Amygdala (tissue), 56 donors: ENCODE results near the gene WWP2.
A peak's percentile ranks its signal among the peaks of the same experiment; 100 is the strongest.
"Not testable (repeated sequence)": the region's sequence is repeated elsewhere in the genome, so short reads cannot be mapped to it uniquely, and the experiment has no call there.

Source experiments
- DNase-seq, 56 donors: peaks; one replicate each; lab custom pipeline; 2025; lab: John Stamatoyannopoulos, UW

WWP2 gene

GRCh38 chr16:69936751-69937211 lies 174.6 kb downstream of the WWP2 start:
- no peak for DNase-seq

DNA sequence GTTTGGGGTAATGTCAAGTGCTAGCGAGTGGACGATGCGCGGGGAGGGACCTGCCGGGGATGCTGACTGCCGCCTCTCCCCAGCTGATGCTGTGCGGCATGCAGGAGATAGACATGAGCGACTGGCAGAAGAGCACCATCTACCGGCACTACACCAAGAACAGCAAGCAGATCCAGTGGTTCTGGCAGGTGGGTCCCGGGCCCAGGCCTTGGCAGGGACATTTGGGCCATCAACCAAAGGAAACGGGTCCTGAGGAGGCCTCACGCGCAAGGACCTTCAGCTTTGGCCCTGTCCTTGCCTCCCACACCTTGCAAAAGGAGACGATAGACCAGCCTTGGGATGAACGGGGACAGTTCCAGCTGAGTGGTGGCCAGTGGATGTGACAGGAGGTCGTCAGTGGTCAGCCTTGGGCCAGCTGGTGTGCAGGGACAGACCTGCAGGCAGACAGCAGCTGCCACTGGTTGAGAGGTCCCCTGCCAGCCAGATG lies 175.4 kb downstream of the WWP2 start:
- peak in 41 of 56 donors; percentile 15 to 76 (median 40) for DNase-seq

GRCh38 chr16:69938981-69939820 lies 177.1 kb downstream of the WWP2 start:
- no peak for DNase-seq

DNA sequence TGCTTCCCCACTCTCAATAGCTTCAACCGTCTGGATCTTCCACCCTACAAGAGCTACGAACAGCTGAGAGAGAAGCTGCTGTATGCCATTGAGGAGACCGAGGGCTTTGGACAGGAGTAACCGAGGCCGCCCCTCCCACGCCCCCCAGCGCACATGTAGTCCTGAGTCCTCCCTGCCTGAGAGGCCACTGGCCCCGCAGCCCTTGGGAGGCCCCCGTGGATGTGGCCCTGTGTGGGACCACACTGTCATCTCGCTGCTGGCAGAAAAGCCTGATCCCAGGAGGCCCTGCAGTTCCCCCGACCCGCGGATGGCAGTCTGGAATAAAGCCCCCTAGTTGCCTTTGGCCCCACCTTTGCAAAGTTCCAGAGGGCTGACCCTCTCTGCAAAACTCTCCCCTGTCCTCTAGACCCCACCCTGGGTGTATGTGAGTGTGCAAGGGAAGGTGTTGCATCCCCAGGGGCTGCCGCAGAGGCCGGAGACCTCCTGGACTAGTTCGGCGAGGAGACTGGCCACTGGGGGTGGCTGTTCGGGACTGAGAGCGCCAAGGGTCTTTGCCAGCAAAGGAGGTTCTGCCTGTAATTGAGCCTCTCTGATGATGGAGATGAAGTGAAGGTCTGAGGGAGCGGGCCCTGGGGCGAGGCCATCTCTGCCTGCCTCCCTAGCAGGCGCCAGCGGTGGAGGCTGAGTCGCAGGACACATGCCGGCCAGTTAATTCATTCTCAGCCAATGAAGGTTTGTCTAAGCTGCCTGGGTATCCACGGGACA lies 177.9 kb downstream of the WWP2 start:
- DNase-seq = no peak

DNA sequence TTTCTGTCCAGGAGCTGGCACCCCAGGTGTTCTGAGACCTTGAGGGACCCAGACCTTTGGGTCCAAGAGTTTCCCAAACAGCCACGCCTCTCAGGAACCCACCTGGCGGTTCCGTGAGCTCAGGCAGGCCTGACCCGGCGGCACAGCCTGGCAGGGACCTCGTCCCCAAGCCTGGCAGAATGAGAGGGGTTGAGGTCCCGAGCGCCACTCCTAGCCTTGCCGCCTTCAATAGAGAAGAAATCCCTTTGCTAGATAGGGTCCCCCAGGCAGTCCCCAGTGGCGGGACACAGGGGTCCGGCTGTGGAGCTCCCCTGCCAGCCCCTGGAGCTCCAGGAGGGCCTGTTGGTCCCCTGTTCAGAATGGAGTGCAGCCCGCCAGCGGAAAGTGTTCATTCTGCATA lies 178.5 kb downstream of the WWP2 start:
- no peak for DNase-seq

- DNase-seq = no peak
These were observed 179.3 kb downstream of the WWP2 start for GRCh38 chr16:69941251-69942098.

DNA sequence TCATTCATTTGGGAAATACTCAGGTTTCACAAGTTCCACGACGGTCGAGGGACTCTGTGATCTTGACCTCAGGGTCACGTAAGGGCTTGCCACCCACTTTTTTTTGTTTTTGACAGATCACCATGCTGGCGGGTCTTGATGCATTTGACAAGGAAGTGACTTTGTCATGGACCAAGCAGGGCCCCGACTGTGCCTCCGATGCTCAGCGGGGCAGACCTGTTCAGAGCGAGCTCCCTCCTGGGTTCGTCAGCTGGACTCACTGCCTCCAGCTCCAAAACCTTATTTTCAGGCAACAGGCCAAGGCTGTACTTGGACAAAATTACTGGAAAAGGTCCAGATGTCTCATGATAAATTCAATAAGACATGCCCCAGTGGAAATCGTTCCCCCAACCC lies 180.0 kb downstream of the WWP2 start:
- no peak for DNase-seq

- DNase-seq = no peak
These were observed 180.6 kb downstream of the WWP2 start for GRCh38 chr16:69942627-69943170.

- not testable (repeated sequence) for DNase-seq
These were observed 181.3 kb downstream of the WWP2 start for GRCh38 chr16:69943241-69944036.

DNA sequence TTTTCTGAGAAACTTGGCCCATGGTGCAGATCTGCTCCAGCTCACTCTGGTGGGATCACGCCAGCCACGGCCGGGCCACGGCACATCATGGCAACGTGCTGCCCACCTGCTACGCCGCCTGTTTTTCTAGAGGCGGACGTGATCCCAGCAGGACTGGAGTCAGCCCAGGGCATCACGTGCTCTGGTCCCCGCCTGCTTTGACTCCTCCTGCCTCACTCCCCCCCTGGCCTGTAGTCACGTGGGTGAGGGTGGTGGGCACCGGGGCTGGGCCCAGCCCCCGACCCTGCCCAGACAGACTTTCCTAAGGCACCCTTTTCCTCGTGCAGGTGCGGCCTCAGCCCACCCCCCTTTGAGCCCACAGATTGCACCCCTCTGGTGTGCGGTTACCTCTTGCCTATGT lies 188.3 kb downstream of the WWP2 start:
- DNase-seq = not testable (repeated sequence)

DNA sequence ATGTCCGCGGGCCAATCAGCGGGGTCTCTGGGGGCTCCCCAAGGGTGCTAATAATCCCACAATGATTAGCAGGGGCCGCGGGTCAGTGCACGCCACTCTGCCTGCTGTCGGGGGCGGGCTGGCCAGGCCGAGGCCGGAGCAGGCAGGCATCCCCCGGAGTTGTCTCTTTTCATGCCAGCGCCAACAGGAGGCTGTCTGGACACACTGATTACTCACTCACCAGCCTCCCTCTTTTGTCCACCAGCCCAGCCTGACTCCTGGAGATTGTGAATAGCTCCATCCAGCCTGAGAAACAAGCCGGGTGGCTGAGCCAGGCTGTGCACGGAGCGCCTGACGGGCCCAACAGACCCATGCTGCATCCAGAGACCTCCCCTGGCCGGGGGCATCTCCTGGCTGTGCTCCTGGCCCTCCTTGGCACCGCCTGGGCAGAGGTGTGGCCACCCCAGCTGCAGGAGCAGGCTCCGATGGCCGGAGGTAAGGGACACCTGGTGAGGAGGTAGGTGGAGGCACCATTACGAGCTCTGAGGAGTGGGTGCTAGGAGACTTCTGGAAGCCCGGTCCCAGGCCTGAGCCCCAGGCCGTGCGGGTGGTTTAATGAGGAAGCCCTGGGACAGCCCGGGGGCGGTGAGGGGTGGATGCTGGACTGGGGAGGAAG lies 189.0 kb downstream of the WWP2 start, which contains the start of gene CLEC18A:
Gene CLEC18A (plus strand): TSS at position 318 of the 655 bp plus-strand sequence. CDS start 33 bp downstream, at position 351.
- not testable (repeated sequence) for DNase-seq

DNA sequence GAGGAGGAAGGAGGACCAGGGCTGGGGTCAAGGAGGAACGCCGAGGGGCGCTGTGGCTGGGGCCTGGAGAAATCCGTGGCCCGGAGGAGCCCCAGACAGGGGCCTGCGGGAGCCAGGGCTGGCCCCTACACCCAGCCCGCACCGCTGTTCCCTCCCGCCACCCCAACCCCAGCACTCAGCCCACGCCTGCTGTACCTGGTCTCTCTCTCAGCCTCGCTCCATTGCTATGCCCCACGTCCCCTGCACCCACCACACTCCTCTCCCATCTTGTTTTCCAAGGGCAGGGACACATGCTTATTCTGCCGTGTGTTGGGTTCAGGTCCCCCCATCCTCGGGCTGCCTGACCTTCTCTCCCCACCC lies 189.5 kb downstream of the WWP2 start:
- DNase-seq = not testable (repeated sequence)

- not testable (repeated sequence) for DNase-seq
These were observed 190.0 kb downstream of the WWP2 start for GRCh38 chr16:69952116-69952515.

DNA sequence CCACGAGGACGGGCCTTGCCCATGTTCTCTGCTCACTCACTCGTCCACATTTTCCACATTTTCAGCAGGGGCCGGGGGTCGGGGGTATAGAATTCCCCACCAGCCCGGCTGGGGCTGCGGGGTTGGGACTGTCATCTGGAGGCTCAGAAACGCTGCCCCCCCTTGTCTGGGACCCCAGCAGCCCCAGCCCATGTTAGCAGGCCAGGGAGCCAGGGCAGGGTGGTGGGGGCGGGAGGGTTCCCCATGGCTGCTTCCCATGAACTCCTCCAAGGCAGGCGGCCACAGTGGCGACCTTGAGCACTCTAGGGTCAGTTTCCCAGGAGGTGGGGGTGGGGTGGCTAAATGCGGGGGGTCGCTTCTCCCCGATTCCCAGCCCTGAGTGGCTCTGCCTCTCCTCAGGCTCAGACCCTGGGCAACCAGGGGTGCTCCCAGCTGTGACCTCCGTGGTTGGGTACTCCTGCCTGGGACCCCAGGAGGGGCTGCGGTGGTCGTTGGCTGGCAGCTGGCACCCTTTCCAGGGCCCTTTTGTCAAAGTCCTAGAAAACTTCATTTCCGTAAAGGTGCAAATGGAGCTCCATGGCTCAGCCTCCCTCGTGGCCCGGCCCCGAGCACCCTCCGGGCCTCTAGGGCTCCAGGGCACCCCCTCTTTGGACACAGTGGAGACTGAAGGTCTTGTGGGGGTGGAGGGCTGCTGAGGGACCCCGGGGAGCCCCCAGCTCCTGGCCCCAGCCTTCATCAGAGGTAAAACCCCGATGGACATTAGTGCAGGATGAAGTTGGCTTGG lies 190.6 kb downstream of the WWP2 start:
- not testable (repeated sequence) for DNase-seq

DNA sequence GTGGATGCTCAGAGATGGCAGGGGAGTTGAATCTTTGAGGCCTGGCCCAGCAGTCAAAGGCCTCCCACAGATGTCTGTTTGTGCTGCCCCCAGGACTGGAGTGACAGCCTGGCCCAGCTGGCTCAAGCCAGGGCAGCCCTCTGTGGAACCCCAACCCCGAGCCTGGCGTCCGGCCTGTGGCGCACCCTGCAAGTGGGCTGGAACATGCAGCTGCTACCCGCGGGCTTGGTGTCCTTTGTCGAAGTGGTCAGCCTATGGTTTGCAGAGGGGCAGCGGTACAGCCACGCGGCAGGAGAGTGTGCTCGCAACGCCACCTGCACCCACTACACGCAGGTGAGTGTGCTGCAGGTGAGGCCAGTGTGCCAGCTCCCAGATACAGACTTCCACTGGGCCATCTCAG lies 192.1 kb downstream of the WWP2 start:
- DNase-seq = not testable (repeated sequence)

GRCh38 chr16:69963312-69963711 lies 201.2 kb downstream of the WWP2 start:
- not testable (repeated sequence) for DNase-seq

- peak in 3 of 56 donors; percentile 5 to 27 (median 14) for DNase-seq
These were observed 203.0 kb downstream of the WWP2 start for GRCh38 chr16:69964960-69965660.
